OCI-LY3 (cell line): ENCODE measurements around the gene ACSL6.

Source experiments
- EZH2phosphoT487 ChIP-seq: fragments of 200-600 bp; shearing (Covaris generic); IDR thresholded peaks from 2 replicates; pipeline ENCODE4 v1.6.1; 2018; ENCODE audit warnings: antibody characterized with exemption, mixed run types, low read depth
- TF ChIP-seq, protein P1 (sequence below): fragments of 200-600, 300-600 bp; sonication (generic); IDR thresholded peaks from 2 replicates; pipeline ENCODE4 v1.5.1; 2014; ENCODE audit warnings: antibody characterized with exemption, low read length, low read depth

DNA sequence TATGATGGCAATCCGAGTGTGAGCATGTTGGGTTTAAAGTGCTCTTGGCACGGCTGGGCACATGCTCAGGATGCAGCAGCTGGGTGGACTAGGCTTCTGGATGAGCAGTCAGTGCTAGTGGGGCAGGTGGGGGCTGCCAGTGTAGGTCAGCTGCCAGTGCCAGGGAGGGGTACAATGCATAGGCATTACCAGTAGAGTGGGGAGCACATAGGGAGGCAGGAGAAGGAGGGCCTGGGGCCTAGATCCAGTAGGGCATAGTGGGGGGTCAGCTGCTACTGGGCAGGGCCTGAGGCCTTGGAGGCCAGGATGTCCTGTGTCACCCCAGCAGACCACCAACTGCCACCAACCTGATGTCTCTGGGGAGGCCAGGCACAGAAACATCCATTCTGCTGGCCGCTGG is 24.2 kb downstream of the ACSL6 start:
- TF ChIP-seq, protein P1, sequence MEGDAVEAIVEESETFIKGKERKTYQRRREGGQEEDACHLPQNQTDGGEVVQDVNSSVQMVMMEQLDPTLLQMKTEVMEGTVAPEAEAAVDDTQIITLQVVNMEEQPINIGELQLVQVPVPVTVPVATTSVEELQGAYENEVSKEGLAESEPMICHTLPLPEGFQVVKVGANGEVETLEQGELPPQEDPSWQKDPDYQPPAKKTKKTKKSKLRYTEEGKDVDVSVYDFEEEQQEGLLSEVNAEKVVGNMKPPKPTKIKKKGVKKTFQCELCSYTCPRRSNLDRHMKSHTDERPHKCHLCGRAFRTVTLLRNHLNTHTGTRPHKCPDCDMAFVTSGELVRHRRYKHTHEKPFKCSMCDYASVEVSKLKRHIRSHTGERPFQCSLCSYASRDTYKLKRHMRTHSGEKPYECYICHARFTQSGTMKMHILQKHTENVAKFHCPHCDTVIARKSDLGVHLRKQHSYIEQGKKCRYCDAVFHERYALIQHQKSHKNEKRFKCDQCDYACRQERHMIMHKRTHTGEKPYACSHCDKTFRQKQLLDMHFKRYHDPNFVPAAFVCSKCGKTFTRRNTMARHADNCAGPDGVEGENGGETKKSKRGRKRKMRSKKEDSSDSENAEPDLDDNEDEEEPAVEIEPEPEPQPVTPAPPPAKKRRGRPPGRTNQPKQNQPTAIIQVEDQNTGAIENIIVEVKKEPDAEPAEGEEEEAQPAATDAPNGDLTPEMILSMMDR: no peak
- TF ChIP-seq EZH2phosphoT487: no peak
